Lower lobe of right lung (tissue), 2 donors: ENCODE data around the gene RPN2. TPM values are rescaled to one million over a fixed set of nuclear protein-coding genes. Genes with fewer than 3 reads are reported as not detected.

Source experiments
- ATAC-seq, 2 donors: fragments of 200-7000 bp; cut with Tn5 transposase; one replicate each; pipeline ENCODE4 v1.9.1; 2020 to 2022; ENCODE audit warnings: mild to moderate bottlenecking in 2 of 2, moderate library complexity in 2 of 2
- DNase-seq: peaks from one replicate; pipeline ENCODE4 v3.0.0-alpha.2; 2020
- H3K27ac ChIP-seq: fragments of 200-600 bp; one replicate; pipeline ENCODE4 v1.8.0; 2022
- H3K27me3 ChIP-seq: fragments of 200-600 bp; one replicate; pipeline ENCODE4 v1.8.0; 2022; ENCODE audit warnings: low read depth
- H3K36me3 ChIP-seq: fragments of 200-600 bp; one replicate; pipeline ENCODE4 v1.8.0; 2022; ENCODE audit warnings: mild to moderate bottlenecking
- H3K4me1 ChIP-seq: fragments of 200-600 bp; one replicate; pipeline ENCODE4 v1.8.0; 2022
- H3K4me3 ChIP-seq: fragments of 200-600 bp; one replicate; pipeline ENCODE4 v1.8.0; 2022; ENCODE audit warnings: mild to moderate bottlenecking
- H3K9me3 ChIP-seq: fragments of 200-600 bp; one replicate; pipeline ENCODE4 v1.8.0; 2022
- CTCF ChIP-seq: fragments of 200-600 bp; IDR thresholded peaks from one replicate; pipeline ENCODE4 v1.8.0; 2022; ENCODE audit warnings: antibody characterized with exemption, mild to moderate bottlenecking
- intact Hi-C: fragments of 100-400 bp; cut with DNase I; formaldehyde crosslinking; loops from one replicate; pipeline ENCODE4 v1.11.0; 2022
- total RNA-seq: library from RNA; stranded (reverse); fragmentation: NEBNext Ultra II Directional; extraction: Animal tissue kit (Norgen Biotek cat#: 25700); gene quantifications from one replicate; pipeline ENCODE4 v1.2.1, GENCODE V29; 2021
- donor health status: DM: no; HTN: yes; CAD: no; lungs with severe emphysema.

Gene RPN2
- total RNA-seq, 1 donor from 2014 or later = 160 TPM

GRCh38 chr20:37155987-37156386, 23.1 kb upstream of the RPN2 start:
- intact Hi-C loops = no loop called here
- Histone ChIP-seq H3K36me3 (no peaks in the 10 kb centered on the region), H3K9me3 (no peaks in the 10 kb centered on the region), H3K27ac (no peak overlapping the region), H3K4me1 (no peaks in the 10 kb centered on the region), H3K27me3 (no peaks in the 10 kb centered on the region), H3K4me3 (no peak overlapping the region)
- no peak for TF ChIP-seq CTCF
- DNase-seq (no peak), ATAC-seq (no peak)

- DNase-seq = no peak
- ATAC-seq = no peak
- no peaks in the 10 kb centered on the region for H3K9me3 ChIP-seq
- no peak overlapping the region for H3K4me3 ChIP-seq
- no peaks in the 10 kb centered on the region for H3K4me1 ChIP-seq
- no peak for TF ChIP-seq CTCF
- H3K36me3 ChIP-seq = no peaks in the 10 kb centered on the region
- intact Hi-C loops = no loop called here
- H3K27me3 ChIP-seq = no peaks in the 10 kb centered on the region
- H3K27ac ChIP-seq = no peak overlapping the region
These were observed 20.9 kb upstream of the RPN2 start for GRCh38 chr20:37158248-37158647.

- Histone ChIP-seq H3K4me3 (no peak overlapping the region), H3K27me3 (no peaks in the 10 kb centered on the region), H3K36me3 (no peaks in the 10 kb centered on the region), H3K27ac (no peak overlapping the region), H3K4me1 (no peaks in the 10 kb centered on the region), H3K9me3 (no peaks in the 10 kb centered on the region)
- no peak for TF ChIP-seq CTCF
- intact Hi-C loops = no loop called here
- DNase-seq (no peak), ATAC-seq (no peak)
These were observed 18.4 kb upstream of the RPN2 start for GRCh38 chr20:37160683-37161082.

GRCh38 chr20:37161830-37162549, 17.1 kb upstream of the RPN2 start:
- no peaks in the 10 kb centered on the region for H3K4me1 ChIP-seq
- no peak for TF ChIP-seq CTCF
- intact Hi-C loops = no loop called here

GRCh38 chr20:37162646-37163045, 16.5 kb upstream of the RPN2 start:
- Histone ChIP-seq H3K9me3 (no peaks in the 10 kb centered on the region), H3K27me3 (no peaks in the 10 kb centered on the region), H3K4me1 (no peaks in the 10 kb centered on the region), H3K4me3 (no peak overlapping the region), H3K27ac (no peak overlapping the region), H3K36me3 (no peaks in the 10 kb centered on the region)
- no peak for TF ChIP-seq CTCF
- no peak for DNase-seq
- no peak for ATAC-seq
- intact Hi-C loops = no loop called here

More at GRCh38 chr20:37161830-37162549, 17.1 kb upstream of the RPN2 start:
- no peak overlapping the region for H3K4me3 ChIP-seq
- DNase-seq (no peak), ATAC-seq (no peak)
- H3K27ac ChIP-seq = no peak overlapping the region
- no peaks in the 10 kb centered on the region for H3K36me3 ChIP-seq
- no peaks in the 10 kb centered on the region for H3K27me3 ChIP-seq
- H3K9me3 ChIP-seq = no peaks in the 10 kb centered on the region
